CD4-positive, alpha-beta memory T cell (primary cell): ENCODE data around the gene PISD. TPM values are rescaled to one million over a fixed set of nuclear protein-coding genes. Genes with fewer than 3 reads are reported as not detected.

Source experiments
- CTCF ChIA-PET: fragments of 350-600 bp; sonication (Branson Sonifier 250); formaldehyde crosslinking; loops from one replicate; lab custom pipeline; 2021; ENCODE audit warnings: inconsistent platforms; ENCODE audit not compliant: partially characterized antibody; lab: Charles Lee
- POLR2A ChIA-PET: fragments of 350-600 bp; sonication (Branson Sonifier 250); formaldehyde crosslinking; loops from one replicate; lab custom pipeline; 2021; ENCODE audit not compliant: partially characterized antibody; lab: Charles Lee
- DNase-seq, 5 donors: peaks; one replicate each; pipeline versions ENCODE4 v3.0.0 to v3.0.0-alpha.2; 2020 to 2022; ENCODE audit warnings: mixed read lengths in 1 of 5
- H3K27ac ChIP-seq: one replicate; pipeline ENCODE4 v1.7.0; 2013; ENCODE audit warnings: low read depth, low read length
- H3K27me3 ChIP-seq: 2 replicates; pipeline ENCODE4 v1.7.0; 2013; ENCODE audit warnings: mild to moderate bottlenecking, low read length, moderate library complexity; ENCODE audit not compliant: insufficient read depth
- H3K36me3 ChIP-seq: 2 replicates; pipeline ENCODE4 v1.7.0; 2013; ENCODE audit warnings: mild to moderate bottlenecking, low read length, moderate library complexity; ENCODE audit not compliant: insufficient read depth
- H3K4me1 ChIP-seq: 2 replicates; pipeline ENCODE4 v1.7.0; 2013; ENCODE audit warnings: mild to moderate bottlenecking, low read length, moderate library complexity; ENCODE audit not compliant: insufficient read depth
- H3K4me3 ChIP-seq, 2 donors: one replicate each; pipeline ENCODE4 v1.7.0; 2013; ENCODE audit warnings: low read length in 2 of 2, mild to moderate bottlenecking in 1 of 2
- H3K9me3 ChIP-seq, 2 donors: one replicate each; pipeline ENCODE4 v1.7.0; 2013; ENCODE audit warnings: low read length in 2 of 2, control low read depth in 1 of 2; ENCODE audit not compliant: control insufficient read depth in 1 of 2
- H3K27ac Mint-ChIP-seq, 7 donors: one replicate each; pipeline ENCODE4 v1.8.0; 2020 to 2021; ENCODE audit warnings: mixed read lengths in 7 of 7, mild to moderate bottlenecking in 6 of 7, inconsistent platforms in 3 of 7, moderate library complexity in 3 of 7
- H3K27me3 Mint-ChIP-seq, 2 donors: one replicate each; pipeline ENCODE4 v1.8.0; 2020 to 2021; ENCODE audit warnings: mixed read lengths in 2 of 2
- H3K36me3 Mint-ChIP-seq, 2 donors: one replicate each; pipeline ENCODE4 v1.8.0; 2020 to 2021; ENCODE audit warnings: mixed read lengths in 2 of 2, inconsistent platforms in 1 of 2, mild to moderate bottlenecking in 1 of 2
- H3K4me1 Mint-ChIP-seq, 4 donors: one replicate each; pipeline ENCODE4 v1.8.0; 2020 to 2021; ENCODE audit warnings: mixed read lengths in 4 of 4, mild to moderate bottlenecking in 1 of 4
- H3K4me3 Mint-ChIP-seq, 8 donors: one replicate each; pipeline ENCODE4 v1.8.0; 2020 to 2021; ENCODE audit warnings: mixed read lengths in 8 of 8, mild to moderate bottlenecking in 7 of 8, moderate library complexity in 6 of 8, inconsistent platforms in 3 of 8
- H3K9me3 Mint-ChIP-seq, 8 donors: one replicate each; pipeline ENCODE4 v1.8.0; 2020 to 2021; ENCODE audit warnings: mixed read lengths in 8 of 8, mild to moderate bottlenecking in 5 of 8, inconsistent platforms in 3 of 8, moderate library complexity in 1 of 8
- intact Hi-C: fragments of 100-400 bp; cut with micrococcal nuclease; formaldehyde crosslinking; loops from one replicate; pipeline ENCODE4 v1.15.1; 2023
- polyA plus RNA-seq, 2 donors: library from polyadenylated mRNA; unstranded; fragments of 300-500 nt; fragmentation: Illumina TruSeq; gene quantifications; one replicate each; pipeline ENCODE4 v1.2.3, GENCODE V29; 2021
- total RNA-seq, 2 experiments: library from RNA; stranded (reverse); gene quantifications; one replicate each; pipeline ENCODE4 v1.2.3, GENCODE V29; 2021

Gene PISD
- total and polyA plus RNA-seq, 4 experiments from 2014 or later, result 16.7 to 35.4 (median 30.8) TPM

DNA sequence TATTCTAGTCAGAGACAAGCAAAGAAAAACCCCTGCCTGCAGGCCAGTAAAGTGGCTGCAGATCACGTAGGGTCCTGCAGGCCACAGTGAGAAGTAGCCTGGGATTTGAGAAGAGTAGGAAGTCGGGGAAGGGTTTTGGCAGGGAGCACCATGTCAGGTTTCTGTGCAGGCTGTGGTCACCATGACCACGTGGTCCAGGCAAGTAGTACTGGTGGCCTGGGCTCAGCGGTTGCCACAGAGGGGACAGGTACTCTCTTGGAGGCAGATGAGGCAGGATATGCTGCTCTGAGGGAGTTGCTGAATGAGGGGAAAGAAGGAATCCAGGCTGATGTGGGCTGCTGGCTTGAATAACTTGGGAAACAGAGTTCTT, 46.5 kb downstream of the PISD start:
- no peak overlapping the region for H3K4me3 Mint-ChIP-seq
- peak overlapping the region; percentile 33 to 94 (median 83) for H3K27ac Mint-ChIP-seq
- POLR2A ChIA-PET, result no interaction called here
- peaks cover 15% of the 10 kb centered on the region for H3K4me1 ChIP-seq
- peaks cover 40% of the 10 kb centered on the region for H3K36me3 ChIP-seq
- intact Hi-C loops, result no loop called here
- no peaks in the 10 kb centered on the region for H3K9me3 ChIP-seq
- peaks cover 7 to 19% (median 14%) of the 10 kb centered on the region in 4 donors for H3K4me1 Mint-ChIP-seq
- H3K27me3 Mint-ChIP-seq, result no peaks in the 10 kb centered on the region
- no peaks in the 10 kb centered on the region for H3K27me3 ChIP-seq
- H3K4me3 ChIP-seq, result no peak overlapping the region
- peaks cover 11 to 63% of the 10 kb centered on the region in 2 donors for H3K36me3 Mint-ChIP-seq
- CTCF ChIA-PET, result interaction anchor here (1.5 kb wide), 1 partner anchor 15 kb away, joined by 5 read pairs; no protein-coding TSS in a partner anchor
- no peak overlapping the region for H3K27ac ChIP-seq
- no peaks in the 10 kb centered on the region for H3K9me3 Mint-ChIP-seq
- DNase-seq, result no peak

DNA sequence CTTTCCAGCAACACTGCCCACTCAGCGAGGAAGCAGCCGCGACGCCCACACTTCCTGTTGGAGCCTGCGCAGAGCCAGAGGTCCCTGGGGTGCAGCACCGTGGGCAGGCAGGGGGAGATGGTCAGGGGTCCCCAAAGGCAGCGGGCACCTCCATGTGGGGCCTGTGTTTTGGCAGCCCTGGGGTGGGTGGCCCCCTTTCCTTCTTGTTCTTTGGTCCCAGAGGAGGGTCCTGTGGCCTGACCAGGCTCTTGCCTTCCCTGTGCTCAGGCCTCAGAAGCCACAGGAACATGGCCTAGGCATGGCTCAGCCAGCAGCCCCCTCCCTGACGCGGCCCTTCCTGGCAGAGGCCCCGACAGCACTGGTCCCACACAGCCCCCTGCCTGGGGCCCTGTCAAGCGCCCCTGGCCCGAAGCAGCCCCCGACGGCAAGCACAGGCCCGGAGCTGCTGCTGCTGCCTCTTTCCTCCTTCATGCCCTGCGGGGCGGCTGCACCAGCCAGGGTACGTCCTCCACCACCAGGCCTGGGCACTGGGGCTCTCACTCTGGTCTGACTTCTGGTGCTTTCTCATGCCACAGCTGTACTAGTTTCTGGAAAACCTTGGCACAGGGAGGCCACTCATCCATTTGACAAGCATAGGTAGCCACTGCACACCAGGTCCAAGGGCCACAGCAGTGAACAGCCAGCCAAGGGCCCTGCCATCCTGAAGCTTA, 47.1 kb downstream of the PISD start:
- H3K4me3 ChIP-seq, result no peak overlapping the region
- intact Hi-C loops, result no loop called here
- peaks cover 7 to 19% (median 14%) of the 10 kb centered on the region in 4 donors for H3K4me1 Mint-ChIP-seq
- H3K27me3 ChIP-seq, result no peaks in the 10 kb centered on the region
- H3K27ac Mint-ChIP-seq, result peak overlapping the region in 6 of 7 donors; percentile 48 to 91 (median 66)
- no peaks in the 10 kb centered on the region for H3K9me3 Mint-ChIP-seq
- no peak overlapping the region for H3K27ac ChIP-seq
- no peak overlapping the region for H3K4me3 Mint-ChIP-seq
- ChIA-PET POLR2A (no interaction called here), CTCF (no interaction called here)
- H3K36me3 Mint-ChIP-seq, result peaks cover 13 to 61% of the 10 kb centered on the region in 2 donors
- DNase-seq, result no peak
- peaks cover 40% of the 10 kb centered on the region for H3K36me3 ChIP-seq
- peaks cover 15% of the 10 kb centered on the region for H3K4me1 ChIP-seq
- H3K9me3 ChIP-seq, result no peaks in the 10 kb centered on the region
- no peaks in the 10 kb centered on the region for H3K27me3 Mint-ChIP-seq

DNA sequence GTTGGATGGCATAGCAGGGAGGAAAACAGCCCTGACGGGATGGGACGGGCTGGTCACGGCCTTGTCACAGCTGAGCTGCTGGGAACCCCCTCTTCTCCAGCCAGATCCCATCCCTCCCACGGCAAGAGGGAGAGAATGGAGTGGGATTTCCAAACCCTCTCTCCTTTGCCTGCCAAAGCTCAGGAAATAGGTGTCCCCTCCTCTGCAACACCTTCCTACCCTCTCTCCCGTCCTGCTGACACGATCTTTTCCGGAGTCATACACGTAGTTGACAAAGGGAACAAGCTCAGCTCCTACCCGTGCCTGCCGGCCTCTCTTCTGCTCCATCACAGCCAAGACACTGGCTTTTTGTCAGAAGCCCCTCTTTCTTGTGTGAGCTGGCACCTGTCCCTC, 48.1 kb downstream of the PISD start:
- DNase-seq, result no peak
- no peaks in the 10 kb centered on the region for H3K27me3 ChIP-seq
- H3K4me3 ChIP-seq, result no peak overlapping the region
- H3K36me3 Mint-ChIP-seq, result peaks cover 9 to 59% of the 10 kb centered on the region in 2 donors
- peaks cover 35% of the 10 kb centered on the region for H3K36me3 ChIP-seq
- no peaks in the 10 kb centered on the region for H3K27me3 Mint-ChIP-seq
- CTCF ChIA-PET, result no interaction called here
- peak overlapping the region in 6 of 7 donors; percentile 37 to 89 (median 71) for H3K27ac Mint-ChIP-seq
- intact Hi-C loops, result no loop called here
- POLR2A ChIA-PET, result interaction anchor here (1.6 kb wide), 1 partner anchor 17 kb away, joined by 7 read pairs; no protein-coding TSS in a partner anchor
- H3K4me1 Mint-ChIP-seq, result peaks cover 7 to 19% (median 13%) of the 10 kb centered on the region in 4 donors
- no peak overlapping the region for H3K27ac ChIP-seq
- peaks cover 15% of the 10 kb centered on the region for H3K4me1 ChIP-seq
- H3K9me3 ChIP-seq, result no peaks in the 10 kb centered on the region
- no peaks in the 10 kb centered on the region for H3K9me3 Mint-ChIP-seq
- peak overlapping the region in 2 of 8 donors; percentile 21 to 49 for H3K4me3 Mint-ChIP-seq

DNA sequence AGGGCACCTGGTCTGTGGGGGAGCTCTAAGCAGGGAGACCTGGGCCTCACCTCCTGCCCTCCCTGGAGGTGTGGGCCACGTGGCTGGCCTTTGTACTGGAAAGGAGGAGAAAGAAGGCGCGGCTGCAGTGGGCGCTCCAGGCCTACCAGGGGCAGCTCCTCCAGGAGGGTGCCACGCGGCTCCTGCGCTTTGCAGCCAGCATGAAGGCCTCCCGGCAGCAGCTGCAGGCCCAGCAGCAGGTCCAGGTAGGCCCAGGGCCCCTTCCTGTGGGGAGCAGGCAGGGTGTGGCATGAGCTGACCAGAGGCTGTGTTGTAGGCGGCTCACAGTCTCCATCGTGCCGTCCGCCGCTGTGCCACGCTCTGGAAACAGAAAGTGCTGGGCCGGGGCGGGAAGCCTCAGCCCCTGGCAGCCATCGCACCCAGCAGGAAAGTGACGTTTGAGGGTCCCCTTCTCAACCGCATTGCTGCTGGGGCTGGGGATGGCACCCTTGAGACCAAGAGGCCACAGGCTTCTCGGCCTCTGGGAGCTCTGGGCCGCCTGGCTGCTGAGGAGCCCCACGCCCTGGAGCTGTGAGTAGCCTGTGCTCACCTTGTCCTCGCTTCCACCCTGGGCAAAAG, 48.6 kb downstream of the PISD start:
- Histone ChIP-seq H3K27ac (no peak overlapping the region), H3K4me3 (no peak overlapping the region), H3K4me1 (peaks cover 15% of the 10 kb centered on the region), H3K36me3 (peaks cover 35% of the 10 kb centered on the region), H3K27me3 (no peaks in the 10 kb centered on the region), H3K9me3 (no peaks in the 10 kb centered on the region)
- Mint-ChIP-seq H3K4me3 (no peak overlapping the region), H3K4me1 (peaks cover 7 to 19% (median 13%) of the 10 kb centered on the region in 4 donors), H3K27ac (peak overlapping the region in 2 of 7 donors; percentile 87 to 89), H3K27me3 (no peaks in the 10 kb centered on the region), H3K36me3 (peaks cover 8 to 55% of the 10 kb centered on the region in 2 donors), H3K9me3 (no peaks in the 10 kb centered on the region)
- intact Hi-C loops, result no loop called here
- POLR2A ChIA-PET, result interaction anchor here (1.6 kb wide), 1 partner anchor 17 kb away, joined by 7 read pairs; no protein-coding TSS in a partner anchor
- CTCF ChIA-PET, result no interaction called here
- no peak for DNase-seq

DNA sequence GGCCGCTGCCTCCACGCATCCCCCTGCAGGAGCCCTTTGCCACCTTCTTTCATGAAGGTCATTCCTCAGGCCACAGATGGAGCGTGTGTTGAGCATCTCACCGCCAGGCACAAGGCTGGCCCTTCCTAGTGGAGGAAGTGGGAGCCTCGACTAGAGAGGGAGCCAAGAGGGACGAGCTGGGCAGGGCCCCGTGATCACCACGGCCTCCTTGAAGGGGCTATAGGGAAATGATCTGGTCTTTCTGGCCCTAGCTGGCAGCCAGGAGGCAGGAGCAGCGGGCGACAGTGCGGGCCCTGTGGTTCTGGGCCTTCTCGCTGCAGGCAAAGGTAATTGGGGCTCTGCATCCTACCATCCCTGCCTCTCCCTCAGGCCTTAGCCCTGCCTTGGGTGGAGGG, 49.1 kb downstream of the PISD start:
- H3K27ac ChIP-seq, result no peak overlapping the region

DNA sequence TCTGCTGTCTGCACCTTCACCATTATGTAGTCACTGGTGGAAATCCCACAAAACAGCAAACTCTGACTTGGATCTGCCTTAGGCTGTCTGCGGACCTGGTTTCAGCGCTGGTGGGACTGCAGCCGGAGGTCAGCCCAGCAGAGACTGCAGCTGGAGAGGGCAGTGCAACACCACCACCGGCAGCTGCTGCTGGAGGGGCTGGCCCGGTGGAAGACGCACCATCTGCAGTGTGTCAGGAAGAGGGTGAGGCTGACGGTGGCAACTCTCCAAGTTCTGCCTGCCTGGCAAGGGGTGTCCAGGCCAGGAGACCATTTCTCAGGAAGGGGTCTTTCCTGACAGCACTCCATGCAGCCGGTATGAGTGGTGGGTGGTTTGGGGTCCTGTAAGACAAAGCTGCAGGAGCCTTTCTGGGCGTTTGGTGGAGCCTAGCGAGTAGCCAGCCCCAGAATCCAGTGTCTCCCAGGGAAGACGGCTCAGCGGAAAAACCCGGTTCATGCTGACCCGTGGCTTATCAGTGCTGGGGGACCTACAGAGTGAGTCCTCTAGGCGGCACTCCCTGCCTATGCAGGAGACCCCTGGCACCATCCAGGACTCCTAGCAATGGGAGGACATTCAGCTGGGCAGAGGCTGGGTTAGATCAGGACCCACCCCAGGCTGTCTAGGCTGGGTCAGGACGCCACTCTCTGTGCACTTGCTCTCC, 50.8 kb downstream of the PISD start:
- Histone ChIP-seq H3K4me1 (peaks cover 12% of the 10 kb centered on the region), H3K9me3 (no peaks in the 10 kb centered on the region), H3K27me3 (no peaks in the 10 kb centered on the region), H3K27ac (no peak overlapping the region), H3K4me3 (no peak overlapping the region), H3K36me3 (peaks cover 35% of the 10 kb centered on the region)
- ChIA-PET CTCF (no interaction called here), POLR2A (no interaction called here)
- peaks cover 12 to 58% of the 10 kb centered on the region in 2 donors for H3K36me3 Mint-ChIP-seq
- H3K27me3 Mint-ChIP-seq, result no peaks in the 10 kb centered on the region
- no peak overlapping the region for H3K4me3 Mint-ChIP-seq
- no peaks in the 10 kb centered on the region for H3K9me3 Mint-ChIP-seq
- no peak for DNase-seq
- intact Hi-C loops, result no loop called here
- peak overlapping the region in 3 of 7 donors; percentile 4 to 73 (median 56) for H3K27ac Mint-ChIP-seq
- peaks cover 7 to 18% (median 12%) of the 10 kb centered on the region in 4 donors for H3K4me1 Mint-ChIP-seq

More for the DNA sequence above, 49.1 kb downstream of the PISD start:
- Mint-ChIP-seq H3K36me3 (peaks cover 11 to 58% of the 10 kb centered on the region in 2 donors), H3K4me1 (peaks cover 7 to 19% (median 13%) of the 10 kb centered on the region in 4 donors), H3K27ac (peak overlapping the region in 5 of 7 donors; percentile 29 to 87 (median 35)), H3K27me3 (no peaks in the 10 kb centered on the region), H3K9me3 (no peaks in the 10 kb centered on the region), H3K4me3 (no peak overlapping the region)
- H3K4me3 ChIP-seq, result no peak overlapping the region
- no peaks in the 10 kb centered on the region for H3K27me3 ChIP-seq
- H3K9me3 ChIP-seq, result no peaks in the 10 kb centered on the region
- ChIA-PET POLR2A (interaction anchor here (1.6 kb wide), 1 partner anchor 18 kb away, joined by 7 read pairs; no protein-coding TSS in a partner anchor), CTCF (no interaction called here)
- intact Hi-C loops, result no loop called here
- H3K36me3 ChIP-seq, result peaks cover 39% of the 10 kb centered on the region
- DNase-seq, result no peak
- peaks cover 15% of the 10 kb centered on the region for H3K4me1 ChIP-seq

DNA sequence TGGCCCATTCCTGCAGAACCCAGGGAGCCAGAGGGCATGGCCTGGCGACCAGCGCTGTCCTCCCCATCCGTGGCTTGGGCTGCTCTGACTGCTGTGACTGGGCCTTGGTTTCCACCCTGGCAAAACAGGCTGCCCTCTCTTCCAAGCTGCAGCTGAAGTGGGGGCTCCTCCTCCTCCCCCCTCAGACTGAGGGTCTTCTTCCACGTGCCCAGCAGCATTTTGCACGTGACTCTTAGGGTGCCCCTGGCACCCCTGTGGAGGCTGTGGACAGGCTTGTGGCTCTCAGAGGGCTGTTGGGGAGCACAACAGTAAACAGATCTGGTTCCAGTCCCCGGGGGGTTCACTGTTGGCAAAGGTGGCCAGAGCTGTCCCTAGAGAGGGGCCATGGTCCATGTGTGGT, 51.4 kb downstream of the PISD start:
- Histone ChIP-seq H3K9me3 (no peaks in the 10 kb centered on the region), H3K36me3 (peaks cover 35% of the 10 kb centered on the region), H3K27ac (no peak overlapping the region), H3K27me3 (no peaks in the 10 kb centered on the region), H3K4me3 (no peak overlapping the region), H3K4me1 (peaks cover 6% of the 10 kb centered on the region)
- ChIA-PET CTCF (no interaction called here), POLR2A (no interaction called here)
- peaks cover 17 to 58% of the 10 kb centered on the region in 2 donors for H3K36me3 Mint-ChIP-seq
- H3K4me3 Mint-ChIP-seq, result no peak overlapping the region
- H3K9me3 Mint-ChIP-seq, result no peaks in the 10 kb centered on the region
- H3K27me3 Mint-ChIP-seq, result no peaks in the 10 kb centered on the region
- H3K27ac Mint-ChIP-seq, result peak overlapping the region in 2 of 7 donors; percentile 11 to 73
- no peak for DNase-seq
- peaks cover 5 to 12% (median 7%) of the 10 kb centered on the region in 4 donors for H3K4me1 Mint-ChIP-seq
- intact Hi-C loops, result no loop called here
